NCI-H748 (cell line): ENCODE results near the gene ZNG1B.
"Not testable (repeated sequence)": the region's sequence is repeated elsewhere in the genome, so short reads cannot be mapped to it uniquely, and the experiment has no call there.

ENCODE experiments used
- DNase-seq: peaks from one replicate; lab custom pipeline; 2025; ENCODE audit not compliant: unreplicated experiment; lab: John Stamatoyannopoulos, UW

Gene ZNG1B

DNA sequence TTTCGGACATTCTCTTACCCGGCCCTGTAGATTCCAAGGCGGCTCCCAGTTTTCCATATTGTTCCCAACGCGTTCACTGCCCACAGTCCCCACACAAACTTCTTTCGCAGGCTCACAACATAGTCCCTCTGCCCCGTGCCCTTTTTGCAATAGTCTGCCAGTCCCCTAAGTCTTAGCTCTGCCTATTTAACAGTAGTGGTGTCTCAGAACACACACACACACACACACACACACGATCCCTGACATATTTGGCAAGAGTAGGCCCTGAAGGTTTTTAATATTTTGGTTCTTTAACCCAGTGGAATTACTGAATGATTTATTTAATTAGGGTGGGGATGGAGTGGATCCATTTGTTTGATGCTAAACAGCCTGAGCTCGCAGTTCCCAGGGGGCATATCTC is 105.0 kb downstream of the ZNG1B start:
- DNase-seq = not testable (repeated sequence)
